Memory B cell (primary cell): ENCODE data around the gene MAP3K3.
A peak's percentile ranks its signal among the peaks of the same experiment; 100 is the strongest.

Source experiments
- ATAC-seq: fragments of 150-1000 bp; cut with Tn5 transposase; 2 replicates; pipeline ENCODE4 v1.10.0; 2021; ENCODE audit warnings: low read depth, mild to moderate bottlenecking, moderate library complexity
- DNase-seq, 2 donors: peaks; one replicate each; pipeline ENCODE4 v3.0.0; 2022; ENCODE audit warnings: low spot score in 2 of 2
- H3K27ac Mint-ChIP-seq: one replicate; pipeline ENCODE4 v1.8.0; 2022; ENCODE audit warnings: mild to moderate bottlenecking, moderate library complexity, mixed read lengths
- H3K27me3 Mint-ChIP-seq: one replicate; pipeline ENCODE4 v1.8.0; 2022; ENCODE audit warnings: mixed read lengths
- H3K36me3 Mint-ChIP-seq: one replicate; pipeline ENCODE4 v1.8.0; 2022; ENCODE audit warnings: mild to moderate bottlenecking, mixed read lengths
- H3K4me1 Mint-ChIP-seq: one replicate; pipeline ENCODE4 v1.8.0; 2022; ENCODE audit warnings: mixed read lengths
- H3K4me3 Mint-ChIP-seq: one replicate; pipeline ENCODE4 v1.8.0; 2022; ENCODE audit warnings: mild to moderate bottlenecking, moderate library complexity, mixed read lengths
- H3K9me3 Mint-ChIP-seq: one replicate; pipeline ENCODE4 v1.8.0; 2022; ENCODE audit warnings: mixed read lengths

MAP3K3 gene

GRCh38 chr17:63682981-63683380, 60.8 kb downstream of the MAP3K3 start:
- Mint-ChIP-seq H3K4me3 (no peak overlapping the region), H3K36me3 (peaks cover 31% of the 10 kb centered on the region), H3K27me3 (no peaks in the 10 kb centered on the region), H3K4me1 (peaks cover 2% of the 10 kb centered on the region), H3K27ac (no peak overlapping the region), H3K9me3 (no peaks in the 10 kb centered on the region)
- ATAC-seq: no peak
- DNase-seq: no peak

- Mint-ChIP-seq H3K4me3 (no peak overlapping the region), H3K36me3 (peaks cover 29% of the 10 kb centered on the region), H3K27me3 (no peaks in the 10 kb centered on the region), H3K4me1 (peaks cover 2% of the 10 kb centered on the region), H3K9me3 (no peaks in the 10 kb centered on the region), H3K27ac (no peak overlapping the region)
- no peak for ATAC-seq
- no peak for DNase-seq
Observed at GRCh38 chr17:63685041-63685440, 62.8 kb downstream of the MAP3K3 start.

- no peaks in the 10 kb centered on the region for H3K27me3 Mint-ChIP-seq
- H3K27ac Mint-ChIP-seq: peak overlapping the region; percentile 71
- no peaks in the 10 kb centered on the region for H3K9me3 Mint-ChIP-seq
- H3K4me1 Mint-ChIP-seq: peaks cover 2% of the 10 kb centered on the region
- H3K36me3 Mint-ChIP-seq: peaks cover 28% of the 10 kb centered on the region
- DNase-seq (no peak), ATAC-seq (no peak)
- H3K4me3 Mint-ChIP-seq: no peak overlapping the region
Observed at GRCh38 chr17:63685578-63685977, 63.4 kb downstream of the MAP3K3 start.

- H3K27me3 Mint-ChIP-seq: no peaks in the 10 kb centered on the region
- DNase-seq: no peak
- H3K4me1 Mint-ChIP-seq: peaks cover 2% of the 10 kb centered on the region
- peak overlapping the region; percentile 71 for H3K27ac Mint-ChIP-seq
- H3K36me3 Mint-ChIP-seq: peaks cover 28% of the 10 kb centered on the region
- no peak overlapping the region for H3K4me3 Mint-ChIP-seq
- no peak for ATAC-seq
- H3K9me3 Mint-ChIP-seq: no peaks in the 10 kb centered on the region
Observed at GRCh38 chr17:63686138-63686685, 64.0 kb downstream of the MAP3K3 start.

GRCh38 chr17:63688396-63689020, 66.3 kb downstream of the MAP3K3 start:
- ATAC-seq (no peak), DNase-seq (no peak)
- H3K27me3 Mint-ChIP-seq: no peaks in the 10 kb centered on the region
- no peak overlapping the region for H3K4me3 Mint-ChIP-seq
- peaks cover 5% of the 10 kb centered on the region for H3K4me1 Mint-ChIP-seq
- peak overlapping the region; percentile 80 for H3K27ac Mint-ChIP-seq
- H3K9me3 Mint-ChIP-seq: no peaks in the 10 kb centered on the region
- H3K36me3 Mint-ChIP-seq: peaks cover 20% of the 10 kb centered on the region

- H3K4me1 Mint-ChIP-seq: peaks cover 12% of the 10 kb centered on the region
- peaks cover 16% of the 10 kb centered on the region for H3K36me3 Mint-ChIP-seq
- no peak overlapping the region for H3K4me3 Mint-ChIP-seq
- H3K9me3 Mint-ChIP-seq: no peaks in the 10 kb centered on the region
- no peaks in the 10 kb centered on the region for H3K27me3 Mint-ChIP-seq
- ATAC-seq: no peak
- no peak for DNase-seq
- H3K27ac Mint-ChIP-seq: no peak overlapping the region
Observed at GRCh38 chr17:63689479-63689878, 67.3 kb downstream of the MAP3K3 start.

- H3K9me3 Mint-ChIP-seq: no peaks in the 10 kb centered on the region
- H3K36me3 Mint-ChIP-seq: peaks cover 18% of the 10 kb centered on the region
- H3K27me3 Mint-ChIP-seq: no peaks in the 10 kb centered on the region
- ATAC-seq: no peak
- no peak for DNase-seq
- H3K27ac Mint-ChIP-seq: peak overlapping the region; percentile 37
- H3K4me1 Mint-ChIP-seq: peaks cover 38% of the 10 kb centered on the region
- H3K4me3 Mint-ChIP-seq: no peak overlapping the region
Observed at GRCh38 chr17:63692195-63692816, 70.1 kb downstream of the MAP3K3 start.

- Mint-ChIP-seq H3K27me3 (no peaks in the 10 kb centered on the region), H3K9me3 (no peaks in the 10 kb centered on the region), H3K27ac (peak overlapping the region; percentile 94), H3K4me1 (peaks cover 45% of the 10 kb centered on the region), H3K36me3 (peaks cover 19% of the 10 kb centered on the region), H3K4me3 (no peak overlapping the region)
- DNase-seq: no peak
- no peak for ATAC-seq
Observed at GRCh38 chr17:63693411-63694113, 71.3 kb downstream of the MAP3K3 start.

GRCh38 chr17:63694229-63694949, 72.2 kb downstream of the MAP3K3 start:
- ATAC-seq (no peak), DNase-seq (no peak)
- Mint-ChIP-seq H3K36me3 (peaks cover 18% of the 10 kb centered on the region), H3K27me3 (no peaks in the 10 kb centered on the region), H3K4me1 (peaks cover 45% of the 10 kb centered on the region), H3K9me3 (no peaks in the 10 kb centered on the region), H3K27ac (peak overlapping the region; percentile 94), H3K4me3 (peak overlapping the region; percentile 76)

- DNase-seq (peak; percentile 15 to 38), ATAC-seq (no peak)
- peak overlapping the region; percentile 76 for H3K4me3 Mint-ChIP-seq
- peaks cover 17% of the 10 kb centered on the region for H3K36me3 Mint-ChIP-seq
- no peaks in the 10 kb centered on the region for H3K9me3 Mint-ChIP-seq
- peaks cover 45% of the 10 kb centered on the region for H3K4me1 Mint-ChIP-seq
- H3K27me3 Mint-ChIP-seq: no peaks in the 10 kb centered on the region
- peak overlapping the region; percentile 94 for H3K27ac Mint-ChIP-seq
Observed at GRCh38 chr17:63694950-63695773, 72.9 kb downstream of the MAP3K3 start.

- H3K9me3 Mint-ChIP-seq: no peaks in the 10 kb centered on the region
- DNase-seq (no peak), ATAC-seq (no peak)
- H3K4me1 Mint-ChIP-seq: peaks cover 45% of the 10 kb centered on the region
- no peaks in the 10 kb centered on the region for H3K27me3 Mint-ChIP-seq
- peaks cover 17% of the 10 kb centered on the region for H3K36me3 Mint-ChIP-seq
- H3K27ac Mint-ChIP-seq: peak overlapping the region; percentile 94
- peak overlapping the region; percentile 96 for H3K4me3 Mint-ChIP-seq
Observed at GRCh38 chr17:63695889-63696288, 73.7 kb downstream of the MAP3K3 start.

- Mint-ChIP-seq H3K27me3 (no peaks in the 10 kb centered on the region), H3K4me3 (peak overlapping the region; percentile 96), H3K4me1 (peaks cover 48% of the 10 kb centered on the region), H3K27ac (peak overlapping the region; percentile 94), H3K9me3 (no peaks in the 10 kb centered on the region), H3K36me3 (peaks cover 14% of the 10 kb centered on the region)
- ATAC-seq (no peak), DNase-seq (peak; percentile 42 to 47)
Observed at GRCh38 chr17:63696381-63696961, 74.3 kb downstream of the MAP3K3 start.
